Measurements from ENCODE around the gene TOMM20.
"Not testable (repeated sequence)": the region's sequence is repeated elsewhere in the genome, so short reads cannot be mapped to it uniquely, and the experiment has no call there.

TOMM20 gene

GRCh38 chr1:235128456-235129328 is at the start of gene TOMM20:
TSS of gene TOMM20 (minus strand) at chr1:235128837. CDS start at chr1:235128715, 122 bp downstream.
- peak; percentile 97 to 99 (median 98) for DNase-seq

DNA sequence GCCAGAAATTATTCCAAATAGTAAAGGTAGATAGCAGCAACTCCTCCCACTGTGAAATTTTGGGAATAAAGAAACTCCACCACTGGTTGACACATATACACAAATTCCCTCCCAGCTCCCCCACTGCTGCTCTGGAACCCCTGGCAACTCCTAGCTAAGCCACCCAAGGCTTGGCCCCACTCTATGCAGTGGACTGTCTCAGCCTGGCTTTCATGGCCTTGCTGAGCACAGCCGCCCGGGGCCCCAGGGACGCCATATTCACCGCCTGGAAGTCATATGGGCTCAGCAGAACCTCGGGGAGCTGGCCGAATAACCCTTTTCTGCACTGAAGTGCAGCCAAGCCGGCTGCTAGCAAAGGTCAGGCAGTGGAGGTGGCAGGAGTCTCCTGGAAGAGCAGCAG is 47.8 kb upstream of the TOMM20 start:
- no peak for DNase-seq

DNA sequence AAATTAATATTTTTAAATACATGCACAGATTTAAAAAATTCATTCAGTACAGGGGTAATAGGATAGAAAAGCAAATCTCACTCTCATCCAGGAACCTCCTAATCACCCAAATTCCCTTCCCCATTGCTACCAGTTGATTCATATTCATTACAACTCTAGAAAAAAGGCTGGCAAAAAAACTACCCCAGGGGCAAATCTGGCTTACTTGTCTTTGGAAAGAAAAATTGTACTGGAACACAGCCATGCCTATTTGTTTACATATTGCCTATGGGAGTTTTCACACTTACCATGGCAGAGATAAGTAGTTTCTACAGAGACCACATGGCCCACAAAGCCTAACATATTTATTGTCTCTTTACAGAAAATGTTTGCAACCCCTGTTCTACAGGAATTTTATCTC is 41.3 kb upstream of the TOMM20 start:
- no peak for DNase-seq

GRCh38 chr1:235168375-235168774 is 39.7 kb upstream of the TOMM20 start:
- DNase-seq, result no peak

GRCh38 chr1:235161685-235162327 is 33.2 kb upstream of the TOMM20 start:
- no peak for DNase-seq

GRCh38 chr1:235160957-235161684 is 32.5 kb upstream of the TOMM20 start, which contains the start of gene RBM34:
TSS of gene RBM34 (minus strand) at chr1:235161250. CDS start at chr1:235161226, 24 bp downstream.
- peak; percentile 79 to 93 (median 91) for DNase-seq

DNA sequence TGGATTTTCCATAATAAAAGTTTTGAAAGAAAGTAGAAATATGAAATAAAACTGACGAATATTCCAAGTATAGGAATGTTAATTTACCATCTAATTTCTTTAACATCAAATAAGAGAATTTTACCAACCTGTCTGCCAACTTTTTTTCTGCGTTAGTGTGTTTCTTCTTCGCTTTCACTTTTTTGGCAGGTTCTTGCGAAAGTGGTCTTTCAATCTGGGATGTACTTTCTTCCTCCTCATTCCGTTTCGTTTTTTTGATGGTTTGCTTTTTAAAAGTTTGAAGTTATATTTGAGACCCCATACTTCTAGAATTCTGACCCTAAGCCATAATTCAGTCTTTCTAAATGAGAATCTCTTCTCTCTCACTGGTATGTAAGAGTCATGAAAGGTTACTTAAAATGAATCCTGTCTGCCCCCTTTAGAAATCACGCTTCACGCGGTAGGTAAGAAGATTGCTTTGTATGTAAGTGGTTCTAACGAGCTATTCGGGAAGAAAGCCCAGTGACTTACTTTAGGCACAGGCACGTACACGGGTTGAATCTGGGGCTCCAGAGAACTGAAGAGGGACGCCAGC is 31.8 kb upstream of the TOMM20 start:
- peak in 1 of 3 experiments; percentile 50 for DNase-seq

DNA sequence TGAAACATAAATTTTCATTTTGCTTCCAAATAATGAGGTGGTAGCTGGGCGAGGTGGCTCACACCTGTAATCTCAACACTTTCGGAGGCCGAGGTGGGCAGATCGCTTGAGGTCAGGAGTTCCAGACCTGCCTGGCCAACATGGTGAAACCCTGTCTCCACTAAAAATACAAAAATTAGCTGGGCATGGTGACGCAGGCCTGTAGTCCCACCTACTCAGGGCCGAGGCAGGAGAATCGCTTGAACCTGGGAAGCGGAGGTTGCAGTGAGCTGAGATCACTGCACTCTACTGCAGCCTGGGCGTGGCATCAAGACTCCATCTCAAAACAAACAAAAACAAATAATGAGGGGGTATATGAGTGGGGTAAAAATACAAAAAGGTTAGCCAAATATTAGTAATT is 31.3 kb upstream of the TOMM20 start:
- not testable (repeated sequence) for DNase-seq

DNA sequence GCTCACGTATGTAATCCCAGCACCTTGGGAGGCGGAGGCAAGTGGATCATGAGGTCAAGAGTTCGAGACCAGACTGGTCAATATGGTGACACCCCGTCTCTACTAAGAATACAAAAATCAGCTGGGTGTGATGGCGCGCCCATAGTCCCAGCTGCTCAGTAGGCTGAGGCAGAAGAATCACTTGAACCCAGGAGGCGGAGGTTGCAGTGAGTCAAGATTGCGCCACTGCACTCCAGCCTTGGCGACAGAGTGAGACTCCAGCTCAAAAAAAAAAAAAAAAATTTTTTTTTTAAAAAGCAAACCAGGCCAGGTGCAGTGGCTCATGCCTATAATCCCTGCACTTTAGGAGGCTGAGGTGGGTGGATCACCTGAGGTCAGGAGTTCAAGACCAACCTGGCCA is 30.6 kb upstream of the TOMM20 start:
- DNase-seq, result not testable (repeated sequence)

GRCh38 chr1:235158680-235159079 is 30.0 kb upstream of the TOMM20 start:
- no peak for DNase-seq

- DNase-seq, result no peak
Observed at GRCh38 chr1:235157150-235157549, 28.5 kb upstream of the TOMM20 start.

DNA sequence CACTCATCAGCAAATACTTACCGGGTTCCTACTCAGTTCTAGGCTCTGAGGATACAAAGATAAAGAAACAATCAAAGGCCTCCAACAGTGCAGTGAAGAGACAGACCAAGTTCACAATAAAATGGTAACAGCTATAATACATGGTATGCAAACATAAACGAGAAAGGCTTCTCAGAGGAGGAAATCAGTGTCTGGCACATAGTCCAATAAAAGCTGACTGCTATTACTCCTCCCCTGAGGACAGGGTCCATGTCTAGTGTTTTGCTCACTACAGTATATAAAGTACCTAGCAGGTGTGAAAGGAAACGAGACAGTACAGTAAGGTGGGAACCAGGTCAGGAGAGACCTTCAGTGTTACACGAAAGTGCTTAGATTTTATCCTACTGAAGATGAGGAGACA is 28.1 kb upstream of the TOMM20 start:
- no peak for DNase-seq

DNA sequence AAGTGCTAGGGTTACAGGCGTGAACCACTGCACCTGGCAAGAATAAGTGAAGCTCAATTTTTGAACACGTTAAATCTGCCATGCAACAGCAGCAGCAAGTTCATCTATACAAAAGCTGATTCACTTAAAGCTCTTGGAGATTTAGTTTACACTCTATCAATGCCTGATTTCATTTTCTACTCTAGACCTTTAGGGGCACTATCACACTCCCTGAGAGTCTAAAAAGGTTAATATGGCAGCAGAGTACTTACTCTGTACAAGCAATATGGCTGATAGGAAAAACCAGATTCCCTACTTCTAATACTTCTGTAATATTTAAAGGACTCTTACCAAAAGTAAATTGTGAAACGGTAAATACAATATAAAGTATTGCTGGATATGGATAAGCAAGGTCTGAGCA is 27.6 kb upstream of the TOMM20 start:
- DNase-seq, result no peak

- DNase-seq, result no peak
Observed at GRCh38 chr1:235152235-235152634, 23.6 kb upstream of the TOMM20 start.

- DNase-seq, result no peak
Observed at GRCh38 chr1:235151033-235151432, 22.4 kb upstream of the TOMM20 start.

DNA sequence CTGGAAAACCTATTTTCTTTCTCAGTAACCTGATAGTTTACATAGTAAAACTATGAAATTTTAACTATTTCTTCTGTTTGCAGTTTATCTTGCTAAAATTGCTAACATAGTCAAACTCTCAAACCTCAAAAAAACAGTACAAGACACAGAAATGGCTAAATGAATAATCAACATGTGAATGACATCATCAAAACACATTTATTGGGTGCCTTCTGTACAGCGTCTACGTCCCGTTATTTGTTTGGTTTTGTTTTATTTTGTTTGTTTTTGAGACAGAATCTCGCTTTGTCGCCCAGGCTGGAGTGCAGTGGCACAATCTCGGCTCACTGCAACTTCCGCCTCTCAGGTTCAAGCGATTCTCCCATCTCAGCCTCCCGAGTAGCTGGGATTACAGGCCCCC is 21.2 kb upstream of the TOMM20 start:
- no peak for DNase-seq

GRCh38 chr1:235147269-235147668 is 18.6 kb upstream of the TOMM20 start:
- DNase-seq, result no peak

DNA sequence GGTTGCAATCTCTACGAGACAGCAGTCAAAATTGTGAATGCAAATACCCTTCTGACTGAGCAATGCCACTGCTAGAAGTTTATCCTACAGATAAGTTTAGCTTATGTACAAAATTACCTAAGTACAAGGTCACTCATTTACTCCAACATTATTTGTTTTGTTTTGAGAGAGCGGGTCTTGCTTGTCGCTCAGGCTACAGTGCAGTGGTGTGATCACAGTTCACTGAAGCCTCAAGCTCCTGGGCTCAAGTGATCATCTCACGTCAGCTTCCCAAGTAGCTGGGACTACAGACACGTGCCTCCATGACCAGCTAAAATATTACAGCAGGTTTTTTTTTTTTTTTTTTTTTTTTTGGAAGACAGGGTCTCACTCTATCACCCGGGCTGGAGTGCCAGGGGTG is 17.0 kb upstream of the TOMM20 start:
- DNase-seq, result no peak

DNA sequence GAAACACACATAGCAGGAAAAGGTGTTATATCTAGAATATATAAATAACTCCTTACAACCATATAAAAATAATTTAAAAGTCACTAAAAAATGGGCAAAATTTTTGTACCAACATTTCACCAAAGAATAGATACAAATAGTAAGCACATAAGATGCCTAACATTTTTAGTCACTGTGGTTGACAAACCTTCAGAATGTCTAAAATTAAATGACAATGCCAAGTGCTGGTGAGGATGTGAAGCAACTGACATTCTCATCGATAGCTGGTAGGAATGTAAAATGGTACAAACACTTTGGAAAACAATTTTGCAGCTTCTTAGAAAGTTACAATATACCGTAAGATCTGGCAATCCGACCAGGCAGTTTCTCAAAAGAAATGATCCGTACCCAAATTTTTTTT is 14.4 kb upstream of the TOMM20 start:
- no peak for DNase-seq

- DNase-seq, result no peak
Observed at GRCh38 chr1:235139315-235139714, 10.7 kb upstream of the TOMM20 start.

DNA sequence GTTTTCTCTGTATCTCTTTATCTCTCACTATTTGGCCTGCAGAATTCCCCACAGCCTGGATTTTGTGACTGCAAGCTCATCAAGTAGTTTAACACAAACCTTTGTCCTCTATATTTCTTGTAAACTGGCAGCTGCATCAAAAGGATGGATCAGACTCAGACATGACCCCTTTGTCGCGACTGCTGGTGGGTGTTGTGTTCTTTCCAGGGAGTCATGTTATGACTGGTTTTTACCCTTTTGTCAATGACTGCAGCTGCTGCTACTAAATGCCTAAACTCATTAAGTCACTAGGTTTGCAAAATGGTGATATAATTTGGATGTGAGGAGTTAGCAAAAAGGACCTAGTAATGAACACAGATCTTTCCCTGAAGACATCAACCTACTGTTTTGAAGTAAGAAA is 10.2 kb upstream of the TOMM20 start:
- no peak for DNase-seq

DNA sequence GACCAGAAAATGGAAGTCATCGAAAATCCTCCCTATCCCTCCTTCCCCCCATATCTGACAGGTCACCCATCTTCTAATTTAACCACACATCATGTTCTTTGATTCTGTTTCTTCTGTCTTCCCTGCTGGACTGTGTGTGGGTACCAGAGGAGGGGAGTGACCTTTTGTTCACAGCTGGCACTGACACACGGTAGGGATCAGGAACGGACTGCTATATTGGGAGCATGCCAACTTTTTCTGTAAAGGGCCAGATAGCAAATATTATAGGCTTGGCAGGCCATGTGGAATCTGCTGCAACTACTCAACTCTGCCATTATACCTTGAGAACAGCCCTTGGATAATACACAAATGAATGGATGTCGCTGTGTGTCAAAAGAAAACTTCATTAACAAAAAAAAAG is 7.5 kb upstream of the TOMM20 start:
- DNase-seq, result no peak

- DNase-seq, result no peak
Observed at GRCh38 chr1:235134171-235134570, 5.5 kb upstream of the TOMM20 start.
